Sigmoid colon (tissue), 4 donors: Measurements from ENCODE around the gene AJM1.

Experiments
- EP300 ChIP-seq, 4 donors: sonication (generic); formaldehyde crosslinking; IDR thresholded peaks; one replicate each; pipeline ENCODE4 v1.6.1; 2017; ENCODE audit warnings: antibody characterized with exemption in 4 of 4
- POLR2A ChIP-seq, 2 donors: fragments of 450-650 bp; IDR thresholded peaks; one replicate each; pipeline ENCODE4 v1.6.1; 2016; ENCODE audit warnings: antibody characterized with exemption in 2 of 2, mild to moderate bottlenecking in 2 of 2, moderate library complexity in 2 of 2
- POLR2AphosphoS5 ChIP-seq, 4 donors: sonication (generic); formaldehyde crosslinking; IDR thresholded peaks; one replicate each; pipeline ENCODE4 v1.6.1; 2017; ENCODE audit warnings: antibody characterized with exemption in 4 of 4
- TF ChIP-seq, protein P1 (sequence below), 4 experiments: fragments of 450-650 bp in 3 of 4; fragments of 200-600 bp in 1 of 4; IDR thresholded peaks; one replicate each; pipeline ENCODE4 v1.5.1; 2016 to 2019; ENCODE audit warnings: antibody characterized with exemption in 4 of 4, mild to moderate bottlenecking in 3 of 4, moderate library complexity in 2 of 4

DNA sequence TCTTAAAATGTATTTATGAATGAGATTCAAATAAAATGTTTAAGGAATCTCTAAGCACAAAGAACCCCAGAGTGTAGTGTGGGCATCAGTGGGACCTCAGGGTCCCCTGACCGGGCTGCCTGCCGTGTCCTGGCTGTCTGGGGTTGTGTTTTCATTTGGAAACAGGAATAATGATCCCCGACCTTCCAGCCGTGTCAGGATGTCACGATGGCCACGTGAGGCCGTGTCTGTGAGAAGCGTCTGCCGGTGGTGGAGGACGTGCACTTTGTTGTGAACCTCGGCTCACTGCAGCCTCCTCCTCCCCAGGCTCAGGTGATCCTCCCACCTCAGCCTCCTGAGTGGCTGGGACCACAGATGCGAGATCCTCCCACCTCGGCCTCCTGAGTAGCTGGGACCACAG lies 48.4 kb downstream of the AJM1 start:
- TF ChIP-seq, protein P1, sequence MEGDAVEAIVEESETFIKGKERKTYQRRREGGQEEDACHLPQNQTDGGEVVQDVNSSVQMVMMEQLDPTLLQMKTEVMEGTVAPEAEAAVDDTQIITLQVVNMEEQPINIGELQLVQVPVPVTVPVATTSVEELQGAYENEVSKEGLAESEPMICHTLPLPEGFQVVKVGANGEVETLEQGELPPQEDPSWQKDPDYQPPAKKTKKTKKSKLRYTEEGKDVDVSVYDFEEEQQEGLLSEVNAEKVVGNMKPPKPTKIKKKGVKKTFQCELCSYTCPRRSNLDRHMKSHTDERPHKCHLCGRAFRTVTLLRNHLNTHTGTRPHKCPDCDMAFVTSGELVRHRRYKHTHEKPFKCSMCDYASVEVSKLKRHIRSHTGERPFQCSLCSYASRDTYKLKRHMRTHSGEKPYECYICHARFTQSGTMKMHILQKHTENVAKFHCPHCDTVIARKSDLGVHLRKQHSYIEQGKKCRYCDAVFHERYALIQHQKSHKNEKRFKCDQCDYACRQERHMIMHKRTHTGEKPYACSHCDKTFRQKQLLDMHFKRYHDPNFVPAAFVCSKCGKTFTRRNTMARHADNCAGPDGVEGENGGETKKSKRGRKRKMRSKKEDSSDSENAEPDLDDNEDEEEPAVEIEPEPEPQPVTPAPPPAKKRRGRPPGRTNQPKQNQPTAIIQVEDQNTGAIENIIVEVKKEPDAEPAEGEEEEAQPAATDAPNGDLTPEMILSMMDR (IDR thresholded peaks at IDR 0.05): no peak
- TF ChIP-seq POLR2A (IDR thresholded peaks at IDR 0.05) (no peak), EP300 (IDR thresholded peaks at IDR 0.05) (no peak), POLR2AphosphoS5 (IDR thresholded peaks at IDR 0.05) (no peak)
